Lung (tissue), 12 donors: Measurements from ENCODE around the gene HTR3A. TPM values are rescaled to one million over a fixed set of nuclear protein-coding genes. Genes with fewer than 3 reads are reported as not detected.

ENCODE experiments used
- ATAC-seq: fragments of 200-7000 bp; cut with Tn5 transposase; one replicate; pipeline ENCODE4 v1.9.1; 2020; ENCODE audit warnings: moderate number of reproducible peaks; ENCODE audit not compliant: insufficient read depth, low FRiP score
- DNase-seq, 3 donors: peaks; one replicate each; pipeline ENCODE4 v3.0.0-alpha.2; 2013 to 2017
- H3K27ac ChIP-seq, 2 donors: one replicate each; pipeline ENCODE4 v1.5.1; 2013; ENCODE audit warnings: mild to moderate bottlenecking in 2 of 2, moderate library complexity in 2 of 2, control low read depth in 1 of 2, inconsistent platforms in 1 of 2, low read depth in 1 of 2, low read length in 1 of 2
- H3K27me3 ChIP-seq, 3 donors: one replicate each; pipeline ENCODE4 v1.5.1; 2013; ENCODE audit warnings: low read length in 2 of 3; ENCODE audit not compliant: control insufficient read depth in 3 of 3, insufficient read depth in 3 of 3
- H3K36me3 ChIP-seq, 4 donors: one replicate each; pipeline ENCODE4 v1.5.1; 2013; ENCODE audit warnings: low read length in 4 of 4, mild to moderate bottlenecking in 1 of 4, moderate library complexity in 1 of 4; ENCODE audit not compliant: control insufficient read depth in 4 of 4, insufficient read depth in 4 of 4
- H3K4me1 ChIP-seq, 5 donors: one replicate each; pipeline ENCODE4 v1.5.1; 2013; ENCODE audit warnings: low read length in 5 of 5, mild to moderate bottlenecking in 2 of 5, moderate library complexity in 1 of 5; ENCODE audit not compliant: control insufficient read depth in 5 of 5, insufficient read depth in 5 of 5
- H3K4me3 ChIP-seq: one replicate; pipeline ENCODE4 v1.5.1; 2013; ENCODE audit warnings: mild to moderate bottlenecking, control low read depth, moderate library complexity
- H3K9ac ChIP-seq, 2 donors: one replicate each; pipeline ENCODE4 v1.5.1; 2013; ENCODE audit warnings: low read length in 2 of 2, control low read depth in 1 of 2; ENCODE audit not compliant: insufficient read depth in 1 of 2
- H3K9me3 ChIP-seq, 4 donors: one replicate each; pipeline ENCODE4 v1.5.1; 2013; ENCODE audit warnings: low read length in 3 of 4, mild to moderate bottlenecking in 1 of 4, moderate library complexity in 1 of 4; ENCODE audit not compliant: control insufficient read depth in 4 of 4, insufficient read depth in 3 of 4
- CTCF ChIP-seq: IDR thresholded peaks from 2 replicates; pipeline ENCODE4 v1.5.1; 2012; ENCODE audit warnings: mild to moderate bottlenecking; ENCODE audit errors: control extremely low read depth, extremely low read depth
- WGBS, 2 donors: extraction: QIAGEN DNeasy Blood & Tissue Kit; methylation state at CpG; one replicate each; pipeline ENCODE4 v1.1.7; 2013; 5-methylcytosine and 5-hydroxymethylcytosine counted together
- polyA plus RNA-seq, 2 donors: library from polyadenylated mRNA; stranded (reverse); fragments of 200-250 nt; gene quantifications; one replicate each; pipeline ENCODE4 v1.2.1, GENCODE V29; 2013
- total RNA-seq, 2 donors: library from RNA; depleted of rRNA in 1 of 2; stranded (reverse); fragments of >200 nt in 1 of 2; gene quantifications; one replicate each; pipeline ENCODE4 v1.2.1, GENCODE V29; 2014 to 2021
- donor health status: control.
- donor health status: control.
- donor health status: Bipolar disorder and iron deficiency.
- donor health status: healthy.
- donor health status: DM: yes; HTN: yes; CAD: no.

Gene HTR3A
- total and polyA plus RNA-seq, 4 donors: 0.16 to 0.78 (median 0.43) TPM; not detected in 1

GRCh38 chr11:114036147-114036811 is 61.4 kb downstream of the HTR3A start:
- TF ChIP-seq CTCF: peak; percentile 68
- peak overlapping the region in 1 of 2 donors; percentile 38 for H3K9ac ChIP-seq
- no peaks in the 10 kb centered on the region for H3K27me3 ChIP-seq
- no peaks in the 10 kb centered on the region for H3K9me3 ChIP-seq
- peak; percentile 95 for ATAC-seq
- peak overlapping the region; percentile 21 to 74 for H3K27ac ChIP-seq
- peak; percentile 72 to 81 (median 75) for DNase-seq
- WGBS, 2 donors: 6 to 7% methylated on average over 36 to 37 of the region's 37 CpGs
- H3K4me1 ChIP-seq: peaks cover 0 to 10% (median 3%) of the 10 kb centered on the region in 5 donors
- H3K36me3 ChIP-seq: no peaks in the 10 kb centered on the region
- H3K4me3 ChIP-seq: no peak overlapping the region

GRCh38 chr11:114036958-114037357 is 62.0 kb downstream of the HTR3A start:
- no peak overlapping the region for H3K27ac ChIP-seq
- no peaks in the 10 kb centered on the region for H3K27me3 ChIP-seq
- 91 to 96% methylated on average over 3 of the region's 3 CpGs for WGBS, 2 donors
- no peak overlapping the region for H3K9ac ChIP-seq
- H3K36me3 ChIP-seq: no peaks in the 10 kb centered on the region
- H3K4me3 ChIP-seq: no peak overlapping the region
- peaks cover 0 to 10% (median 3%) of the 10 kb centered on the region in 5 donors for H3K4me1 ChIP-seq
- DNase-seq (no peak), ATAC-seq (no peak)
- TF ChIP-seq CTCF: no peak
- no peaks in the 10 kb centered on the region for H3K9me3 ChIP-seq

DNA sequence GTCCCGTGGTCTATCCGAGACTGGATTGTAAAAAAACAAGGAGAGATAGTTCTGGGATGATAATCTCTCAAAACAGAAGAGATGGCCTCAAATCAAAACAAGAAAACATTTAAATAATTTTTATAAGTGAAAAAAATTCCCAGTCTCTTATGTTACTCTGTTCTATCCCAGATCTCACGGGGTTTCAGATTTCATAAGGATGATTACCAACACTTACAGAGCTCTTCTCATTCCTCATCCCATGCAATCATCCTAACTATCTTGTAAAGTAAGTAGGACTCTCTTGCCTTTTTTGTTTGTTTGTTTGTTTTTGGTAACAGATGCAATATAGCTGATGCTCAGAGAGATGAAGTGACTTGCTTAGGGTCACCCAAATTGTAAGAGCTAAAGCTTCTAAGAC is 64.6 kb downstream of the HTR3A start:
- Histone ChIP-seq H3K9ac (no peak overlapping the region), H3K36me3 (no peaks in the 10 kb centered on the region), H3K27ac (no peak overlapping the region), H3K9me3 (no peaks in the 10 kb centered on the region), H3K4me3 (no peak overlapping the region), H3K4me1 (peaks cover 0 to 10% (median 3%) of the 10 kb centered on the region in 5 donors), H3K27me3 (no peaks in the 10 kb centered on the region)
- no peak for DNase-seq
- TF ChIP-seq CTCF: no peak
- 84 to 88% methylated on average over 3 of the region's 3 CpGs for WGBS, 2 donors
- ATAC-seq: no peak

Other genes with a start within 250 kb of the HTR3A start
- gene ZW10, start 201.4 kb upstream of the HTR3A start, total RNA-seq: 10 to 100 TPM; 10.7 to 18.5 TPM
- gene ZW10, start 201.4 kb upstream of the HTR3A start, polyA plus RNA-seq: 1 to 10 TPM; 3.2 to 8.7 TPM
- gene CLDN25, start 195.3 kb upstream of the HTR3A start, total RNA-seq: not detected
- gene CLDN25, start 195.3 kb upstream of the HTR3A start, polyA plus RNA-seq: not detected
- 10 to 100 TPM; 19.3 to 45.3 TPM for gene USP28, start 99.5 kb upstream of the HTR3A start, total RNA-seq
- gene USP28, start 99.5 kb upstream of the HTR3A start, polyA plus RNA-seq: 1 to 10 TPM; 3.5 to 9.2 TPM
- gene HTR3B, start 70.3 kb upstream of the HTR3A start, total RNA-seq: not detected
- gene HTR3B, start 70.3 kb upstream of the HTR3A start, polyA plus RNA-seq: under 1 TPM in 1 of 2 donors, not detected in 1; 0.03 TPM
- gene ZBTB16, start 84.6 kb downstream of the HTR3A start, total RNA-seq: 100 to 1,000 TPM; 165 to 224 TPM
- 10 to 100 TPM; 21.4 to 39.8 TPM for gene ZBTB16, start 84.6 kb downstream of the HTR3A start, polyA plus RNA-seq